B cell (primary cell): Measurements from ENCODE around the gene CENPX. TPM values are rescaled to one million over a fixed set of nuclear protein-coding genes. Genes with fewer than 3 reads are reported as not detected.

ENCODE experiments used
- ATAC-seq: fragments of 200-7000 bp; cut with Tn5 transposase; one replicate; pipeline ENCODE4 v1.10.0; 2021; ENCODE audit warnings: low read depth, mild to moderate bottlenecking, moderate number of reproducible peaks, moderate library complexity
- CTCF ChIA-PET: fragments of 350-600 bp; sonication (Branson Sonifier 250); formaldehyde crosslinking; loops from one replicate; lab custom pipeline; 2021; ENCODE audit warnings: antibody characterized with exemption, inconsistent platforms; lab: Charles Lee
- POLR2A ChIA-PET: fragments of 350-600 bp; sonication (Branson Sonifier 250); formaldehyde crosslinking; loops from one replicate; lab custom pipeline; 2021; ENCODE audit warnings: antibody characterized with exemption; lab: Charles Lee
- DNase-seq: peaks from one replicate; pipeline ENCODE4 v3.0.0; 2013
- H2AFZ ChIP-seq: 2 replicates; pipeline ENCODE4 v1.6.1; 2012; ENCODE audit warnings: mild to moderate bottlenecking, low read depth, low read length; ENCODE audit not compliant: insufficient read depth, poor library complexity, severe bottlenecking
- H3K27ac ChIP-seq, 2 donors: 1 replicate in 1 of 2; 2 replicates in 1 of 2; pipeline ENCODE4 v1.5.1; 2012 to 2013; ENCODE audit warnings: low read length in 2 of 2, mild to moderate bottlenecking in 2 of 2, moderate library complexity in 1 of 2
- H3K27me3 ChIP-seq, 4 experiments: fragments of 200-600 bp in 1 of 4; sonication (generic) in 1 of 4; replicated peaks in 1 of 4; 1 replicate in 2 of 4; 2 replicates in 2 of 4; pipeline versions ENCODE4 v1.6.1 to v1.7.0; 2013 to 2016; ENCODE audit warnings: low read length in 3 of 4, mild to moderate bottlenecking in 2 of 4, mixed read lengths in 1 of 4, moderate library complexity in 1 of 4; ENCODE audit not compliant: insufficient read depth in 4 of 4, control insufficient read depth in 3 of 4; ENCODE audit errors: control extremely low read depth in 1 of 4
- H3K36me3 ChIP-seq, 2 experiments: replicated peaks in 1 of 2; 1 replicate in 1 of 2; 2 replicates in 1 of 2; pipeline versions ENCODE4 v1.6.1 to v1.7.1; 2013; ENCODE audit warnings: low read length in 1 of 2; ENCODE audit not compliant: insufficient read depth in 2 of 2, control insufficient read depth in 1 of 2; ENCODE audit errors: control extremely low read depth in 1 of 2, extremely low read depth in 1 of 2
- H3K4me1 ChIP-seq, 2 donors: fragments of 200-600 bp in 1 of 2; sonication (generic) in 1 of 2; 1 replicate in 1 of 2; 2 replicates in 1 of 2; pipeline versions ENCODE4 v1.5.1 to v1.6.1; 2013 to 2017; ENCODE audit warnings: low read length in 2 of 2; ENCODE audit not compliant: control insufficient read depth in 2 of 2, insufficient read depth in 2 of 2
- H3K4me2 ChIP-seq: replicated peaks from 2 replicates; pipeline ENCODE3; 2012; ENCODE audit warnings: mild to moderate bottlenecking, low read depth, low read length; ENCODE audit not compliant: poor library complexity, severe bottlenecking
- H3K4me3 ChIP-seq, 5 experiments: fragments of 200-600 bp in 1 of 5; sonication (generic) in 1 of 5; 1 replicate in 3 of 5; 2 replicates in 2 of 5; pipeline versions ENCODE4 v1.5.1 to v1.7.0; 2011 to 2016; ENCODE audit warnings: low read length in 4 of 5, mild to moderate bottlenecking in 4 of 5, low read depth in 2 of 5, control low read depth in 1 of 5, moderate library complexity in 1 of 5; ENCODE audit not compliant: insufficient read depth in 1 of 5; ENCODE audit errors: control extremely low read depth in 1 of 5, extremely low read depth in 1 of 5
- H3K79me2 ChIP-seq: fragments of 200-600 bp; sonication (generic); one replicate; pipeline ENCODE4 v1.6.0; 2016; ENCODE audit warnings: low read length; ENCODE audit not compliant: control insufficient read depth, insufficient read depth
- H3K9ac ChIP-seq: fragments of 200-600 bp; sonication (generic); 2 replicates; pipeline ENCODE4 v1.6.1; 2017; ENCODE audit warnings: mild to moderate bottlenecking, low read length, moderate library complexity
- H3K9me3 ChIP-seq, 3 donors: one replicate each; pipeline versions ENCODE4 v1.6.1 to v1.7.1; 2013; ENCODE audit warnings: low read length in 2 of 3; ENCODE audit not compliant: control insufficient read depth in 2 of 3, insufficient read depth in 1 of 3; ENCODE audit errors: control extremely low read depth in 1 of 3
- H4K20me1 ChIP-seq: 2 replicates; pipeline ENCODE4 v1.6.0; 2012; ENCODE audit warnings: mild to moderate bottlenecking, low read length; ENCODE audit not compliant: insufficient read depth, control insufficient read depth, poor library complexity, severe bottlenecking
- H3K27ac Mint-ChIP-seq: one replicate; pipeline ENCODE4 v1.8.0; 2021; ENCODE audit warnings: mixed read lengths
- H3K27me3 Mint-ChIP-seq: one replicate; pipeline ENCODE4 v1.8.0; 2021; ENCODE audit warnings: mixed read lengths
- H3K4me1 Mint-ChIP-seq: one replicate; pipeline ENCODE4 v1.8.0; 2021; ENCODE audit warnings: mixed read lengths
- H3K4me3 Mint-ChIP-seq: one replicate; pipeline ENCODE4 v1.8.0; 2021; ENCODE audit warnings: mixed read lengths
- H3K9me3 Mint-ChIP-seq: one replicate; pipeline ENCODE4 v1.8.0; 2022; ENCODE audit warnings: mixed read lengths; ENCODE audit not compliant: insufficient read depth
- EZH2 ChIP-seq: IDR thresholded peaks from 2 replicates; pipeline ENCODE4 v1.6.1; 2012; ENCODE audit warnings: borderline replicate concordance, low read depth, mild to moderate bottlenecking, moderate library complexity, low read length; ENCODE audit not compliant: insufficient read depth, poor library complexity, severe bottlenecking
- WGBS: methylation state at CpG from one replicate; pipeline ENCODE4 v1.1.5; 2013; ENCODE audit warnings: missing lambda C conversion rate; ENCODE audit not compliant: insufficient coverage; 5-methylcytosine and 5-hydroxymethylcytosine counted together
- intact Hi-C: fragments of 100-400 bp; cut with micrococcal nuclease; formaldehyde crosslinking; loops from one replicate; pipeline ENCODE4 v1.10.0; 2022
- polyA plus RNA-seq: library from polyadenylated mRNA; depleted of rRNA; stranded (reverse); fragments of >200 nt; gene quantifications from 2 replicates; pipeline ENCODE4 v1.2.3, GENCODE V29; 2012
- total RNA-seq, 2 donors: library from RNA; stranded (reverse); fragments of 120-200 nt in 1 of 2; gene quantifications; 1 replicate in 1 of 2; 2 replicates in 1 of 2; pipeline versions ENCODE4 v1.2.3 to v1.2.4, GENCODE V29; 2013 to 2022
- TF ChIP-seq, protein P1 (sequence below): fragments of 200-600 bp; IDR thresholded peaks from one replicate; pipeline ENCODE4 v1.8.0; 2022; ENCODE audit warnings: antibody characterized with exemption, mild to moderate bottlenecking

The CENPX gene
- total and polyA plus RNA-seq, 2 donors (not counting 1 experiment from before 2014, with no cell fraction given): 37.0 to 40.1 TPM

DNA sequence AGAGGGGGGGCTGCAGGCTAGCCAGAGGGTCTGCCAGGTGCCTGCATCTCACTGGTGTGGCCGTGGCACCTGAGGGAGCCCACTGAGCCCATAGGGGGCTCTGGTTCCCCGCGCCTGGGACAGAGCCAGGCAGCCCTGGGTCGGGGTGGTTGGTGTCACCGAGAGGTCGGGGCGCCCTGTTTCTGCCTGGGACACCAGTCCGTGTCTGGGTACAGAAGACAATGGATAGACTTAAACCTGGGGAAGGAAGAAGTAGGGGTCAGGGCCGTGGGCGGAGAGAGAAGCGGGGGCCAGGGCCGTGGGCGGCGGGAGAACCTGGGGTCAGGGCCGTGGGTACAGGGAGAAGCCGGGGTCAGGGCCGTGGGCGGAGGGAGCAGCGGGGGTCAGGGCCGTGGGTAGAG is 25.9 kb upstream of the CENPX start:
- peaks cover 14% of the 10 kb centered on the region for H3K4me1 Mint-ChIP-seq
- Histone ChIP-seq H3K4me1 (peaks cover 20 to 29% of the 10 kb centered on the region in 2 donors), H2AFZ (no peak overlapping the region), H3K4me2 (no peak overlapping the region), H4K20me1 (peaks cover 16% of the 10 kb centered on the region), H3K36me3 (peaks cover 0 to 3% of the 10 kb centered on the region in 2 experiments), H3K27ac (no peak overlapping the region), H3K4me3 (no peak overlapping the region), H3K9ac (no peak overlapping the region), H3K79me2 (peaks cover 24% of the 10 kb centered on the region), H3K27me3 (no peaks in the 10 kb centered on the region), H3K9me3 (no peaks in the 10 kb centered on the region)
- TF ChIP-seq, protein P1, sequence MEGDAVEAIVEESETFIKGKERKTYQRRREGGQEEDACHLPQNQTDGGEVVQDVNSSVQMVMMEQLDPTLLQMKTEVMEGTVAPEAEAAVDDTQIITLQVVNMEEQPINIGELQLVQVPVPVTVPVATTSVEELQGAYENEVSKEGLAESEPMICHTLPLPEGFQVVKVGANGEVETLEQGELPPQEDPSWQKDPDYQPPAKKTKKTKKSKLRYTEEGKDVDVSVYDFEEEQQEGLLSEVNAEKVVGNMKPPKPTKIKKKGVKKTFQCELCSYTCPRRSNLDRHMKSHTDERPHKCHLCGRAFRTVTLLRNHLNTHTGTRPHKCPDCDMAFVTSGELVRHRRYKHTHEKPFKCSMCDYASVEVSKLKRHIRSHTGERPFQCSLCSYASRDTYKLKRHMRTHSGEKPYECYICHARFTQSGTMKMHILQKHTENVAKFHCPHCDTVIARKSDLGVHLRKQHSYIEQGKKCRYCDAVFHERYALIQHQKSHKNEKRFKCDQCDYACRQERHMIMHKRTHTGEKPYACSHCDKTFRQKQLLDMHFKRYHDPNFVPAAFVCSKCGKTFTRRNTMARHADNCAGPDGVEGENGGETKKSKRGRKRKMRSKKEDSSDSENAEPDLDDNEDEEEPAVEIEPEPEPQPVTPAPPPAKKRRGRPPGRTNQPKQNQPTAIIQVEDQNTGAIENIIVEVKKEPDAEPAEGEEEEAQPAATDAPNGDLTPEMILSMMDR: no peak
- no peak for TF ChIP-seq EZH2
- POLR2A ChIA-PET: no interaction called here
- no peak overlapping the region for H3K4me3 Mint-ChIP-seq
- CTCF ChIA-PET: no interaction called here
- no peak overlapping the region for H3K27ac Mint-ChIP-seq
- WGBS: 91% methylated on average over 19 of the region's 20 CpGs
- DNase-seq: no peak
- H3K9me3 Mint-ChIP-seq: no peaks in the 10 kb centered on the region
- H3K27me3 Mint-ChIP-seq: no peaks in the 10 kb centered on the region
- ATAC-seq: no peak
- intact Hi-C loops: no loop called here

DNA sequence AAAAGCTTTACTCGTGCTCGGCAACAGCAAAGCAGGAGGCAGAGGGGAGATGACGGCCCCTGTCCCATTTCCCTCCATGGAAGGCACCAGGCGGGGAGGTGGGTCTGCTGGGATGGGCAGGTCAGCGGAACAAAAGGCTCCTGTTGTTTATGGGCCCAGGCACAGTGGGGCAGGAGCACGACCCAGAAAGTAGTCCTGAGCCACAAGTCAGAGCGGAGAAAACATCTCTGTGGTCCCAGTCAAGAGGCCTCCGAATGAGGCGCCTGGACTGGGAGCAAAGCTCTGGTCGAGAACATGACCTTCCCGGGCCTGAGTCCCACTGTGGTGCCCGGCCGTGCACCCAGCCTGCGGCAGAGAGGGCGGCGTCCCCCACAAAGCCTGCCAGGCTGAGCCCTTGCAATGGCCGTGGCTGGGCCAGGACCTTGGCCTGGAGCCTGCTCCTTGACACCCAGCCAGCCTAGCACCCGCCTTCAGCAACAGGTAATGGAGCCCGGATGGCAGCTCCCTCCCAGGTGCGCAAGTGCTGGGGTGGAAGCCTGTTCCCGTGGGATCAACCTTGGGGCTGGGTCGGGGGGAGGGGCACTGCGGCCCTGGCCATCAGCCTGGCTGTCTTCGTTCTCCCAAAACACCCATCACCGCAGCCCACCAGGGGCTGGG is 25.4 kb upstream of the CENPX start:
- Histone ChIP-seq H2AFZ (no peak overlapping the region), H3K9me3 (no peaks in the 10 kb centered on the region), H3K4me2 (no peak overlapping the region), H3K79me2 (peaks cover 19% of the 10 kb centered on the region), H3K36me3 (peaks cover 0 to 2% of the 10 kb centered on the region in 2 experiments), H3K4me1 (peaks cover 18 to 24% of the 10 kb centered on the region in 2 donors), H4K20me1 (peaks cover 10% of the 10 kb centered on the region), H3K9ac (no peak overlapping the region), H3K27ac (no peak overlapping the region), H3K27me3 (no peaks in the 10 kb centered on the region), H3K4me3 (no peak overlapping the region)
- Mint-ChIP-seq H3K4me1 (peaks cover 12% of the 10 kb centered on the region), H3K9me3 (no peaks in the 10 kb centered on the region), H3K4me3 (peak overlapping the region; percentile 7), H3K27ac (no peak overlapping the region), H3K27me3 (no peaks in the 10 kb centered on the region)
- ChIA-PET CTCF (no interaction called here), POLR2A (no interaction called here)
- no peak for ATAC-seq
- intact Hi-C loops: no loop called here
- 95% methylated on average over 24 of the region's 25 CpGs for WGBS
- no peak for TF ChIP-seq EZH2
- TF ChIP-seq, protein P1: no peak
- DNase-seq: no peak
